GM19397 (cell line): ENCODE measurements around the gene CRYZL1.
"Not testable (repeated sequence)": the region's sequence is repeated elsewhere in the genome, so short reads cannot be mapped to it uniquely, and the experiment has no call there.

Source experiments
- ATAC-seq: cut with Tn5 transposase; IDR thresholded peaks from one replicate; pipeline ENCODE4 v1.9.1; 2021; ENCODE audit warnings: mild to moderate bottlenecking, moderate library complexity; ENCODE audit not compliant: unreplicated experiment

CRYZL1 gene

DNA sequence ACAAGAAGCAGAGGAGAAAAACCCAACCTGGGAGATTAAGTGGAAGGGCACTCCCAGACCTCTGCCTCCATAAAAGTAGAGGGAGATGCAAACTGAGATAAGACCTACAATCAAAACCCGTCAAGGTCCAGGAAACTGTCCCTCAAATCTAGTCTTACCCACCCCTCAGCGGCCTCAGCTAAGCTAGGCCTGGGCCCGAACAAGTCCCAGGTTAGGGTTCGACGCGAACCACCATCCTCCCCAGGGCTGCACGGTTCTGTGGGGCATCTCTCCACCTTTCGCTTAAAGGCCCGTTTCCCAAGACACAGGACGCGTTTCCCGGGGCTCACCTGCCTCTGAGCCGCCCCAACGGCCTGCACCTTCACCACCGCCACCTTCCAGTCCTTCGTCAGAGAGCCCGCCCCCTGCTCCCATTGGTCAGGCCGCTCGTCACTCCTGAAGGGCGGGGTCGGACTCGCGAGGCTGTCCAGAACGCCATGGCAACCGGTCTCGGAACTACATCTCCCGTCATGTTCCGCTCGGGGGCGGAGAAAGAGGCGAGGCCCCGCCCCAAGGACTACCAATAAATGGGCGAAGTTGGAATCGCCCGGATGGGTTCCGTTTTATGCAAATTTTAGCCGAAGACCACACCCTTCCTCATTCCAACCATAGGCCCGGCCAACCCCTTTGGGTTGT lies at the start of gene CRYZL1:
Gene CRYZL1, minus strand, starts transcription at position 390 of the 675 bp plus-strand sequence. CDS start 10,190 bp downstream, outside the sequence.
- peak; percentile 83 for ATAC-seq

DNA sequence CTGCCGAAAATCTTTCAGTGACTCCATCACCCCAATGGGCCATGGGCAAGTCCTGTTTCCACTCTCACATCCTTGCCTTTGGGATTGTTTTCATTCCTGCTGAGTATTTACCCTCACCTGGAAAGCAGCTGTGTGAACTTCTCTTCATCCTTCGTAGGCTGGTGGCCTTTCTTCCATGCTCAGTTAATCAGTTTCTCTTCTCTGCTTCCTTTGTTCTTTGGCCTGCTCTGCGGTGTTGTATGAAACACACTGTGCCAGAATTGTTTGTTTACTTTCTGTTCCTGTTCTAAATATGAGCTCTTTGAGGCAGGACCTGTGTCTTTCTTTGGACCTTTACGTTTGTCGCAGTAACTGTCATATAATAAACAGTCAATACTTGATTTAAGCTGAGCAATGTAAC lies 49.3 kb upstream of the CRYZL1 start:
- ATAC-seq = no peak

DNA sequence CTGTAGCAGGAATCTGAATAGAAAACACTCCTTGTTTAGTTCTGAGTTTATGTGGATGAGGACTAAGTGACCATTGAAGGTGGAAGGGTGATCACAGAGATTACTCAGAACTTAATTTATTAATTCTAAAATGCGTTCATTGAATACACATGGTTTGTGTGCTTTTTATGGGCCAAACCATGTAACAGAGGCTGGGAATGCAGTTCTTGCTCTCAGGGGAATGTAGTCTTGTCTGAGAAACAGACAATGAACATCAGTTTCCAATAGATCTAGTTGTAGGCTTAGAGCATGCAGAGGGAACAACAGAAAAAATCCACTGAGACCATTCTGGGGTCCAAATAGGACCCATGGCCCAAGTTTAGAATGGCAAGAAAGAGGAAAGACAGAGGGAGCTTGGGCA lies 46.8 kb upstream of the CRYZL1 start:
- ATAC-seq = no peak

DNA sequence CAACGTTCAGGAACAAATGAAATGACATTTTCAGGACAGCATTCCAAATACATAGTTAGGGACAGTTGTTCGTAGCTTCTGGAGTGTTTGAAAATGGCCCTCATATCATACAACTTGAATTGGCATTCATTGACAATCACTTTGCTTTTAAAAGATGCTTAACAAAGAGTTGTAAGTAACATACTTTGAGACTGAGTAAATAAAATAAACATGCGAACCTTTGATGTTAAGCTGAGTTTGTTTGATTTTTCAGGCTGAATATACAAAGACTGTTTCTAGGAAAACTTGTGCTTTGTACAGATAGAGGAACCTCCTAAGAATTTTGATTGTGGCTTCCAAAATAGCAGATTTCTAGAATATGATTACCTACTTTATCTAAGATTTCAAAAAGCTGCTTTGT lies 46.1 kb upstream of the CRYZL1 start:
- no peak for ATAC-seq

DNA sequence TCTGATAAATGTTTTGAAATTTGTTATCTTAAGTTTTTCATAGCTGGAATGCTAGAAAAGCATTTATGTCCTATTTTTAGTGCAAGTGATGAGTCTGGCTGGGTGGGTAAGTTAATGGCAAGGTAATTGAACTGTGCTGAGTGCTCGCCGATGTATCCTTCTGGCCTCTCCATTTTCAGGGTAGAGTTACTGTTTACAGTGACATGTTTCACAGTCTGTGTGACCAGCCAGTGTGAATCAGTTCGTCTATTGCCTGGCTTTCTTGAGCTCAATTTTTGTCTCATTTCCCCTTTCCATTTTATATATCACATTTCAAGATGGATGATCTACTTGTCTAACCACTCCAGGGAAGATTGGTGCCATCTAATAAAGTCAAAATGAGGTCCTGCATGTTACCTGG lies 44.8 kb upstream of the CRYZL1 start:
- no peak for ATAC-seq

DNA sequence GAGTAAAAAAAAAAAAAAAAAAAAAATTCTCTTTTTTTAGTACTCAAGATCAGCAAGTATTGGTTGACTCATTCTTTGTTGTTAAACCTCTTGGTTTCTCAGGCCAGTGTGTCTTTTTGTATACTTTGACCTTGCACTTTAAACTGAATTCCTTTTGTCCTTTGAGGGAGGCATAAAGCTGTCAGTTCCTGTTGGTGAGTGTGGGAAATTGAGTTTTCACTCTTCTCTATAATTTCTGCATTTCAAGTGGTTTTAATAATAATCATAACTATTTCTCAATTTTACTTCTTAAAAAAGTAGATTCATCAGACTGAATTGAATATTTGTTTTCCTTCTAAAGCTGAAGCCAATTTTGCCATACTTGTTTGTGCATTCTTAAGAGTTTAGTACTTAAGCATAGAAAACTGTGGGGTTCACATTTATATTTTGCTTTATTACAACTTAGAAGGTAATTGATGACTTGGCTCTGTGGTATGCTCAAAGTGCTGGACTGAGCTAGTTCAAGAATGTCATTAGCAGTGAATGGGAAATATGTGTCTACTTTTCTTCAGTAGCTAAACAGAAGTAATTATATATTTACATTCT lies 44.2 kb upstream of the CRYZL1 start:
- ATAC-seq = no peak

DNA sequence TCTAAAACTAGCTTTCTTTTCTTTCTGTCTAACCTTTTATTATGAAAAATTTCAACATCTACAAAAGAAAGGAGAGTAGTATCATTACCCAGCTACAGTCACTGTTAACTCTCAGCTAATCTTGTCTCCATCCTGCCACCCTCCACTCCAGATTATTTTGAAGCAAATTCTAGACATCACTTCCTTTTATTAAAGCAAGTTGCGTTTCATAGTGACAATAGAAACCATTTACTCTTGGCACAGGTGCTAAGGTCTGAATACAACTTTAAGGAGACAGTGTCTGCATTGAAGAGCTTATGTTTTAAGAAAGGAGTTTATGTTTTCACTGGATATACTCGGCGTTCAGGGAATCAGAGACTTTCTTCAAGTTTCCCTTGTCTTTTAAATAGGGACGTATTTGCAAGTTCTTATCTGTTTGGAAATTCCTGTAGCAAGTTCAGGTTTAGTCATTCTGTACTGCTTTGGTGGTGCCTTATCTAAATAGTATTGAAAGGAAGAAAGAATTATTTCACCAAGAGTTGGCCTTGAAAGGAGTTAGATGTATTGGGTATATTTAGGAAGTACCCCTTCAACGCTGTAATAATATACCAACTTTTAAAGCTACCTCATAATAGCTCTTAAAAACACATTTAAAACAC lies 43.5 kb upstream of the CRYZL1 start:
- no peak for ATAC-seq

DNA sequence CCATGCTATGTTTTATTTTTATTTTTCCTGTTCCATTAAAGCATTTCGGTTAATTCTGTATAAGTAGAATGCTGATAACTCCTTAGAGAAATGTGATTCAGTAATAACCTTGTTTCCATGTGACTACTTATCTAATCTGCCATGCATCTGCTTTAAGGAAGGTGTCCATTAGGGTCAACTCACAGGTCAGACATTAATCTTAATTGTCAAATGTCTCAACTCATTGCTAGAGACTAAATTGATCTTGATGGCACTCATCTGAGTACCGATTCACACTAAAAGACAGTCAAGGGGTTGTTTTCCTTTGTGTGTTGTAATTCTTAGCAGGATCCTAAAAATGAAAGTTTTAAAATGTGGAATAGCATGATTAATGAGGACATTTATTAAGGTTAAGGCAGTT lies 42.5 kb upstream of the CRYZL1 start:
- no peak for ATAC-seq

DNA sequence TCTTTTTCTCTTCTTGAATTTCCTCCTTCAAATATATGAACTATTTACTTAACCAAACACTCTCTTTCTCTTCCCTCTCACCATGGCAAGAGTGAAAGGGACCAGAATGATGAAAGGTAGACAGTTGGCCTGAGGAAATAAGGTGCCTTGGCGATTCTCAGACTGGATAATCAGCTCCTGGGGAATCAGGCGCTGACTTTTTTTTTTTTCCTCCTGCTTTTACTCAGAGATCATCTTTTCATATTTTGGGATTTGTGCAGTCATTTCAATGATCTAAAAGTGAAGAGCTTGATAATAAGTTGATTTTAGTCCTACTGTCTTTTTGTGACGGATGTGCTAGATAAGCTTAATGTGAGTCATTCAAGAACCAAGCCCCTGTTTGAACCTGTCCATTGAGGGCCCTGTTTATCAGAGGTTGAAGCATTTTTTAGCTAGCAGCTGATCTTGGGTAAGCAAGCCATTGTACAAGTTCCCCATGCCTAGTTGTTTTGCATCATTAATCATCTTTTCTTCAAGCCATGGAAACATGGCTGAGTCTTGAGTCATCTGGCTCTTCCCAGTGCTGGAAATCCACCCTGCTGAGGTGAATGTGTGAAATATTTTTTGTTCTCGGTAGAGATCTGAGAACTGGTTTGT lies 41.6 kb upstream of the CRYZL1 start:
- ATAC-seq = no peak

DNA sequence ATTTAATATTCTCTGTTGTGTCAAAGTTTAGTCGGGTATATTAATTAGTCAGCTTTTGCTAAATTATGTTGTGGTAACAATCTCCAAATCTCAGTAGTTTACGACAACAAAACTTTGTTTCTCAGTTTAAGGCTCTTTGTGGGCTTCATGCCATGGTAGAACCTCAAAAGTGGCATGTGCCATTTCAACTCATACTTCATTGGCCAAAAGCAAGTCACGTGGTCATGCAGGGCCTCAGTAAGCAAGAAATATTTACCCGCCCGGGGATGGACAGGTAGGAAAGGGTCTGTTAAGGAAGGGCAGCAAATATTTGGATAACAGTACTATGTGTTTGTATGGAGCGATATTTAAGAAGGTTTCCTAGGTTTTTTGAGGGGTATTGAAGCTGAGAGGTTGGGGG lies 39.3 kb upstream of the CRYZL1 start:
- no peak for ATAC-seq

DNA sequence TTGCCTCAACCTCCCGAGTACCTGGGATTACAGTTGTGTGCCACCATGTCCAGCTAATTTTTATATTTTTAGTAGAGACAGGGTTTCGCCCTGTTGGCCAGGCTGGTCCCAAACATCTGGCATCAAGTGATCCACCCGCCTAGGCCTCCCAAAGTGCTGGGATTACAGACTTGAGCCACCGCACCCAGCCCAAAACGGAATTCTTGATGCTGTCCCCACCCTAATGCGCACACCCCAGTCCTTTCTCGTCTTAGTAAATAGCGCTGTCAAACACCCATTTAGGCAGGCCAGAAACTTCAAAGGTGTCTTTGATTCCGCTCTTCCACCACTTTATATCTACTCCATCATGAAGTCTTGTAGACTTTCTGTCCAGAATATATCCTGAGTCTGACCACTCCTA lies 35.9 kb upstream of the CRYZL1 start:
- no peak for ATAC-seq

DNA sequence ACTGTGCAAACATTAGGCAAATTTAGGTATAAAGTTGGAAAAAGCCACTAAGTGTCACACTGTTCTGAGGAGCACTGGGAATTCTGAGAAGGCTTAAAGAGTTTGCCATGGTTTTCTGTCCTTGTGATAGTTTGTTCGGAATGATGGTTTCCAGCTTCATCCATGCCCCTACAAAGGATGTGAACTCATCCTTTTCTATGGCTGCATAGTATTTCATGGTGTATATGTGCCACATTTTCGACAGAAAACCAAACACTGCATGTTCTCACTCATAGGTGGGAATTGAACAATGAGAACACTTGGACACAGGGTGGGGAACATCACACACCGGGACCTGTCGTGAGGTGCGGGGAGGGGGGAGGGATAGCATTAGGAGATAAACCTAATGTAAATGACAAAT lies 35.1 kb upstream of the CRYZL1 start:
- ATAC-seq = not testable (repeated sequence)

DNA sequence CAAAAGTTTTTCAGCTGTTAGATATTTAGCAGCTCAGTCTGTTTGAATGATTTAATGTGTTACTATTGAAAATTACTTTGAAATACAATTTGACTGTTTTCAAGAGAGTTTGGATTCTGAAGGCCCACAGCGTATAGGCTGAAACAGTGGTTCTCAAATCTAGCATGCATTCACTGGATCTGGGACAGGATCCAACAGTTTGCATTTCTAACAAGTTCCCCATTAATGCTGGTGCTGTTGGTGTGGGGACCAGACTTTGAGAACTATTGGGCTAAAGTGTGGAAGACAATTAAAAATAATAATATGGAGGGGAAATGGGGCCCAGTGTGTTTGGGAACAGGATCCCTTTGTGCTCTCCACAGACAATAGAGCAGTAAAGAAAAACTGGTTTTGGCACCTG lies 32.7 kb upstream of the CRYZL1 start:
- no peak for ATAC-seq

DNA sequence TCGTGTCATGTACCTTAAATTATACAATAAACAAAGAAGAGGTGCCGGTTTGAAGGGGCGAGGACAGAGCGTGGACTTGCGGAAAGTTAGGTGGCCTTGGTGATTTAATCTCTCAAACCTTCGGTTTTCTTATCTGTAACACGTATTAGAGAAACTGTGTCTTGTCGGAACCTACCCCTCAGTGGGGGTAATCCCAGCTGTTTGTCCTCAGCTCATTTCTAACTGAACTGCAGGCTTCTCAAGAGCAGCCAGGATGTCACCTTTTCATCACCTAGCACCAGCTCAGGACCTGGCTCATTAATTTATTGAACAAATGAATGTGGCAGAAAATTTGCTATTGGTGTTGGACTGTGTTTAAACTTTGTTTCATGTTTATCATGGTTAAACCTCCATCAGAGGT lies 31.9 kb upstream of the CRYZL1 start:
- no peak for ATAC-seq

DNA sequence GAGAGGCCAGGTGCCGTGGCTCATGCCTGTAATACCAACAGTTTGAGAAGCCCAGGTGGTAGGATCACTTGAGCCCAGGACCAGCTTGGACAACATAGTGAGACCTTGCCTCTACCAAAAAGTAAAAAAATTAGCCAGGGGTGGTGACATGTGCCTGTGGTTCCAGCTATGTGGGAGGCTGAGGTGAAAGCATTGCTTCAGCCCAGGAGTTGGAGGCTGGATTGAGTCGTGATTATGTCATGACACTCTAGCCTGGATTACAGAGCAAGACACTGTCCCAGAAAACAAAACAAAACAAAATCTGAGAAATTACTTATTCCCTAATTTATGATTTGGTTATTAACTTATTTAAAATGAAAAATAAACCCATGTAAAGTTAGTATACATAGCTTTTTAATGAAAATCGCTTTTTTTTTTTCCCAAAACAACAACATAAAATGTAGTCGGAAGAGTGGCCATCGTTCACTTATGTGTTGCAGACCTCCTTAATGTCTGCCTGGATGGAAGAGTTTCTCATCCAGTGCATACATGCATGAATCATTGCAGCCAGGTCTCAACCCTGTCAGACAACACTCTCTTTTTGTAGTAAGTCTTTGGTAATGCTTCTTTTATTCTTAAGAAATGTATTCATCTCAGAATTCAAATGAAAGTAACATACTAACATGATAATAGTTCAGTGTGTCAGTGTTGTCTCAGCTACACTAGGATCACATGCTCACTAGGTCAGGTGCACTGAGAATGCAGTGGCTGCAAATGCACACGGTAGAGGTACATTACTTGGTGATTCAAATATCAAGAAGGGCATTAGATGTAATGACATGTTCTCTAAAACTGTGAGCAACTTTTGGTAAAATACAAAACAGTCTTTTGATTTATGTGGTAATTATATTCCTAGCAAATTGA lies 28.8 kb upstream of the CRYZL1 start:
- ATAC-seq = no peak

DNA sequence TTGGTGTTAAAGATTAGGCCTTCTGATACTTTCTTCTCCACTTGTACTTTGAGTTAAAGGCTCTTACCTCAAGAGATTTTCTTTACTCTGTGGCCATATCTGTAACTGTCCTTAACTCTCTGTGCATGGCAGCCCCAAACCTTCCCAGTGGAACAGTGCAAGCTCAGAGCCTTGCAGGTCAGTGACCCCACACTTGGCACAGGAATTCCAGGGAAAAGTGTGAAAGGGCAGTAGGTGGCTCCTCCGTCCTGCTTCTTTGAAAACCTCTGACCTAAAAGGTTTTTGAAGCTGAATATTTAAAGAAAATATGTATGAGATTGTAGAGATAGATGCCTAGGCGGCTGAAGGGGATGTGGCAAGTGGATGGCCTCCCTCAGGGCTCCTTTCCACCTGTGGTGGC lies 27.1 kb upstream of the CRYZL1 start:
- no peak for ATAC-seq

DNA sequence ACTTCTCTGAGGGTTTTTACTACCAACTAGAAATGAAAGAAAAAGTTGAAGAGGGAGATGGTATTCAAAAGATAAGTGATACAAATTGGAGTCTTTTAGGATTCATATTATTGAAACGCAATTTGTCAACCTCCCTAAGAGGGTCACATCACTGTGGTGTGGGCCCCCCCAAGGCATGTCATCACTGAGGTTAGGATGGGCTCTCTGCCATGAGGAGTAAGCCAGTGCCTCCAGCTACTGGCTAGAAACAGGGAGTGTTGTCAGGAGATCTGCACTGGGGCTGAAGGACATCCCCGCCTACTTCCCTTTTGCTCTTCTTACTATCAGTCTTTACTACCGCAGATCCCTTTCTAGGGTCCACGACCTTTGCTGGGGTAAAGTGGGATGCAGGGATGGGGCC lies 26.6 kb upstream of the CRYZL1 start:
- ATAC-seq = no peak

DNA sequence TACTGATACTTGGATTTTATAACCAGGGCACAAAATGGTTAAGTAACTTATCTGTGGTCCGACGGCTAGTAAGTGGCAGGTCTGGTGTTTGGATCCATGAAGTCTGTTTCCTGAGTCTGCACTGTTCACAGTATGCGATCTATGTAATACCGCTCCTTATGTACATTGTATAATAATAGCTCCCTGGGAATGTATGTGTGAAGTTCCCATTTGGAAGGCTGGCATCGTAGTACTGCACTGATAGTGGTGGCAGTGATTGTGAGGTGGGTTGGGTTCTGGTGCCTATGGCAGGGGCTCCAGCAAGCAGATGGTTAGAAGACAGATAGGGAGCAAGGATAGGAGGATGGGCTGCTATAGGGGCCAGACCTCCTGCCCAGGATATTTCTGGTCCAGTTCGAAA lies 26.1 kb upstream of the CRYZL1 start:
- ATAC-seq = no peak

DNA sequence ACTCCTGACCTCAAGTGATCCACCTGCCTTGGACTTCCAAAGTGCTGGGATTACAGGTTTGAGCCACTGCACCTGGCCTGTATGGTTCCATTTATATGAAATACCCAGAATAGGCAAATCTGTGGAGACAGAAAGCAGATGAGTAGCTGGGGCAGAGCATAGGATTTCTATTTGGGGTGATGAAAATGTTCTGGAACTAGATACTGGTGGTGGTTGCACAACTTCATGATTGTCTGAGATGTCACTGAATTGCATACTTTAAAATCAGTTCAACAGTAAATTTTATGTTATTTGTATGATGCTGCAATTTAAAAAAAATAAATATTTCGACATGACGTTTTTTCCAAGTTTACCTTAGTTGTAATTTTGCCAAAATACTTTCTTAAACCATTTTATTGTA lies 24.6 kb upstream of the CRYZL1 start:
- ATAC-seq = no peak

DNA sequence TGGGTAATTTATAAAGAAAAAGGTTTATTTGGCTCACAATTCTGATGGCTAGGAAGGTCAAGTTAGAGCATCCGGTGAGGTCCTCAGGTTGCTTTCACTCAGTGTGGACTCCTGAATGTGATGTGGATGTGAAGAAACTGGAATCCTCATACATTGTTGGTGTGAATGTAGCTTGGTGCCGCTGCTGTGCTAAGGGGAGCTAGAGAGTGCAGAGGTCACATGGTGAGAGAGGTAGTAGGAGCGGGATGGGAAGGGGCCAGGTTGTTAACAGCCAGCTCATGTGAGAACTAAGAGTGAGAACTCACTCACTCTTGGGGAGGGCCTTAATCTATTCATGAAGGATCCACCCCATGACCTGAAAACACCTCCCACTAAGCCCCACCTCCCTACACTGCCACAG lies 22.6 kb upstream of the CRYZL1 start:
- ATAC-seq = no peak

DNA sequence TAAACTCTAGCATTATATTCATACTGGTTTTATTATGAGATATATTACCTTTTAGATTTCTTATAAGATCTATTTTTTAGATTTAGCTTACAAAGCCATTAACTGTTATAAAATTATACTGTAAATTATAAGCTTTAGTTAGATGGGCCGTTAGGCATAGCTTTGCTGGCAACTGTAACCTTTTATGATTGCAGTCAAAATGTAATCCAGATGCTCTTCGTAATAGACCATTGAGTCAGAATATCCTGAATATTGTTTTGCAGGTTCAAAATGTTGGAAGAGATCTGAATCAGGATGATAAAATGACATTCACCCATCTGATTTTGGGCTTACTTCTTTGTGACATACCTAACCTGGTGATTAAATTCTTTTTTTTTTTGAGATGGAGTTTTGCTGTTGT lies 21.7 kb upstream of the CRYZL1 start:
- ATAC-seq = no peak
